ENCODE results near the gene NKAIN2.

- no peak for TF ChIP-seq CTCF (IDR thresholded peaks at IDR 0.05; ENCODE audit: extremely low read depth in 1 of 2, insufficient read depth in 1 of 2, low read depth in 1 of 2, low read length in 2 of 2)
- no peak for TF ChIP-seq MYC (IDR thresholded peaks at IDR 0.05; ENCODE audit: low read depth, low read length)
- no peak for TF ChIP-seq EZH2 (IDR thresholded peaks at IDR 0.05; ENCODE audit: borderline replicate concordance, low read depth, low read length, severe bottlenecking)
- TF ChIP-seq POLR2AphosphoS5 (IDR thresholded peaks at IDR 0.05; ENCODE audit: insufficient read depth, low read depth, low read length): no peak
- no peak for TF ChIP-seq POLR2A (IDR thresholded peaks at IDR 0.05; ENCODE audit: low read depth, low read length)
- TF ChIP-seq JUN (IDR thresholded peaks at IDR 0.05; ENCODE audit: borderline replicate concordance, insufficient read depth, insufficient read length, low read depth): no peak
- no peak for TF ChIP-seq MAX (IDR thresholded peaks at IDR 0.05; ENCODE audit: insufficient read depth, insufficient read length)
- no peak for TF ChIP-seq FOS (IDR thresholded peaks at IDR 0.05; ENCODE audit: borderline replicate concordance, insufficient read depth, low read length)
- TF ChIP-seq GATA2 (IDR thresholded peaks at IDR 0.05; ENCODE audit: insufficient read depth, insufficient read length, low read depth, low read length): no peak
These were observed 616.6 kb downstream of the NKAIN2 start for GRCh38 chr6:124420116-124420840.
